HL-60 (cell line): ENCODE measurements around the gene ABCB4.
"Not testable (repeated sequence)": the region's sequence is repeated elsewhere in the genome, so short reads cannot be mapped to it uniquely, and the experiment has no call there.

Experiments
- DNase-seq, 2 experiments: peaks; one replicate each; pipeline ENCODE4 v3.0.0-alpha.2; 2010 to 2020; ENCODE audit warnings: low read depth in 1 of 2, low spot score in 1 of 2
- H3K27ac ChIP-seq: fragments of 250-450 bp; sonication (Bioruptor Pico); replicated peaks from 2 replicates; pipeline ENCODE4 v1.5.1; 2020; ENCODE audit warnings: mild to moderate bottlenecking, moderate library complexity
- H3K27me3 ChIP-seq: fragments of 250-450 bp; sonication (Bioruptor Pico); 2 replicates; pipeline ENCODE4 v1.5.1; 2021; ENCODE audit warnings: mild to moderate bottlenecking, moderate library complexity; ENCODE audit not compliant: insufficient read depth, poor library complexity, severe bottlenecking
- H3K4me3 ChIP-seq: replicated peaks from 2 replicates; pipeline ENCODE4 v1.5.1; 2011; ENCODE audit warnings: mild to moderate bottlenecking, control low read depth, low read length; ENCODE audit not compliant: insufficient read depth
- GABPA ChIP-seq: IDR thresholded peaks from 2 replicates; pipeline ENCODE4 v1.6.1; 2012; ENCODE audit warnings: low read depth
- POLR2AphosphoS5 ChIP-seq: IDR thresholded peaks from 2 replicates; pipeline ENCODE4 v1.6.1; 2012; ENCODE audit warnings: low read depth
- SPI1 ChIP-seq: IDR thresholded peaks from 2 replicates; pipeline ENCODE4 v1.6.1; 2012; ENCODE audit warnings: low read depth, mild to moderate bottlenecking, borderline replicate concordance
- TF ChIP-seq, protein P1 (sequence below): IDR thresholded peaks from one replicate; pipeline ENCODE4 v1.5.1; 2011; ENCODE audit warnings: low read length, control low read depth, inconsistent platforms; ENCODE audit not compliant: insufficient read depth
- TF ChIP-seq, protein P2 (sequence below): IDR thresholded peaks from 2 replicates; pipeline ENCODE4 v1.6.1; 2012; ENCODE audit warnings: low read depth; ENCODE audit not compliant: insufficient replicate concordance

The ABCB4 gene

DNA sequence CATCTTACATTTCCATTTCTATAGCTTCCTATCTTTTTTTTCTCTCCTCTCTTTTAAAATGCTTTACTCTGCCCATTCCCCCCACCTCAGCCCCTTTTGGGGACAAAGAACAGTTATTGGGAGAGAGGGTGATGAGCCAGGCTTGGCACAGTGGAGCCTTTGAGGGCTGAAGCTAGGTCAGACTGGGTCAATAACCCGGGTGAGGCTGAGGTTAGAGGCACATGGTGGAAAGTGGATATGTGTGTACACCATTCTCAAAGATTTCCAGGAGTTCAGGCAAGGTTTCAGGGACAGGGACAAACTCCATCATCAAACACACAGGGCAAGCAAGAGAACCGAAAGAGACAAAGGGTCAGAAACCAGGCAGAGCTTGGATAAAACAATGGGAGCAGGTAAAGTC lies 11.5 kb downstream of the ABCB4 start:
- TF ChIP-seq SPI1 = no peak
- no peak for TF ChIP-seq GABPA
- TF ChIP-seq, protein P1, sequence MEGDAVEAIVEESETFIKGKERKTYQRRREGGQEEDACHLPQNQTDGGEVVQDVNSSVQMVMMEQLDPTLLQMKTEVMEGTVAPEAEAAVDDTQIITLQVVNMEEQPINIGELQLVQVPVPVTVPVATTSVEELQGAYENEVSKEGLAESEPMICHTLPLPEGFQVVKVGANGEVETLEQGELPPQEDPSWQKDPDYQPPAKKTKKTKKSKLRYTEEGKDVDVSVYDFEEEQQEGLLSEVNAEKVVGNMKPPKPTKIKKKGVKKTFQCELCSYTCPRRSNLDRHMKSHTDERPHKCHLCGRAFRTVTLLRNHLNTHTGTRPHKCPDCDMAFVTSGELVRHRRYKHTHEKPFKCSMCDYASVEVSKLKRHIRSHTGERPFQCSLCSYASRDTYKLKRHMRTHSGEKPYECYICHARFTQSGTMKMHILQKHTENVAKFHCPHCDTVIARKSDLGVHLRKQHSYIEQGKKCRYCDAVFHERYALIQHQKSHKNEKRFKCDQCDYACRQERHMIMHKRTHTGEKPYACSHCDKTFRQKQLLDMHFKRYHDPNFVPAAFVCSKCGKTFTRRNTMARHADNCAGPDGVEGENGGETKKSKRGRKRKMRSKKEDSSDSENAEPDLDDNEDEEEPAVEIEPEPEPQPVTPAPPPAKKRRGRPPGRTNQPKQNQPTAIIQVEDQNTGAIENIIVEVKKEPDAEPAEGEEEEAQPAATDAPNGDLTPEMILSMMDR = no peak
- TF ChIP-seq, protein P2, sequence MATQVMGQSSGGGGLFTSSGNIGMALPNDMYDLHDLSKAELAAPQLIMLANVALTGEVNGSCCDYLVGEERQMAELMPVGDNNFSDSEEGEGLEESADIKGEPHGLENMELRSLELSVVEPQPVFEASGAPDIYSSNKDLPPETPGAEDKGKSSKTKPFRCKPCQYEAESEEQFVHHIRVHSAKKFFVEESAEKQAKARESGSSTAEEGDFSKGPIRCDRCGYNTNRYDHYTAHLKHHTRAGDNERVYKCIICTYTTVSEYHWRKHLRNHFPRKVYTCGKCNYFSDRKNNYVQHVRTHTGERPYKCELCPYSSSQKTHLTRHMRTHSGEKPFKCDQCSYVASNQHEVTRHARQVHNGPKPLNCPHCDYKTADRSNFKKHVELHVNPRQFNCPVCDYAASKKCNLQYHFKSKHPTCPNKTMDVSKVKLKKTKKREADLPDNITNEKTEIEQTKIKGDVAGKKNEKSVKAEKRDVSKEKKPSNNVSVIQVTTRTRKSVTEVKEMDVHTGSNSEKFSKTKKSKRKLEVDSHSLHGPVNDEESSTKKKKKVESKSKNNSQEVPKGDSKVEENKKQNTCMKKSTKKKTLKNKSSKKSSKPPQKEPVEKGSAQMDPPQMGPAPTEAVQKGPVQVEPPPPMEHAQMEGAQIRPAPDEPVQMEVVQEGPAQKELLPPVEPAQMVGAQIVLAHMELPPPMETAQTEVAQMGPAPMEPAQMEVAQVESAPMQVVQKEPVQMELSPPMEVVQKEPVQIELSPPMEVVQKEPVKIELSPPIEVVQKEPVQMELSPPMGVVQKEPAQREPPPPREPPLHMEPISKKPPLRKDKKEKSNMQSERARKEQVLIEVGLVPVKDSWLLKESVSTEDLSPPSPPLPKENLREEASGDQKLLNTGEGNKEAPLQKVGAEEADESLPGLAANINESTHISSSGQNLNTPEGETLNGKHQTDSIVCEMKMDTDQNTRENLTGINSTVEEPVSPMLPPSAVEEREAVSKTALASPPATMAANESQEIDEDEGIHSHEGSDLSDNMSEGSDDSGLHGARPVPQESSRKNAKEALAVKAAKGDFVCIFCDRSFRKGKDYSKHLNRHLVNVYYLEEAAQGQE = no peak
- TF ChIP-seq POLR2AphosphoS5 = no peak
- H3K4me3 ChIP-seq = no peak overlapping the region
- no peak for DNase-seq
- no peak overlapping the region for H3K27ac ChIP-seq
- no peaks in the 10 kb centered on the region for H3K27me3 ChIP-seq

DNA sequence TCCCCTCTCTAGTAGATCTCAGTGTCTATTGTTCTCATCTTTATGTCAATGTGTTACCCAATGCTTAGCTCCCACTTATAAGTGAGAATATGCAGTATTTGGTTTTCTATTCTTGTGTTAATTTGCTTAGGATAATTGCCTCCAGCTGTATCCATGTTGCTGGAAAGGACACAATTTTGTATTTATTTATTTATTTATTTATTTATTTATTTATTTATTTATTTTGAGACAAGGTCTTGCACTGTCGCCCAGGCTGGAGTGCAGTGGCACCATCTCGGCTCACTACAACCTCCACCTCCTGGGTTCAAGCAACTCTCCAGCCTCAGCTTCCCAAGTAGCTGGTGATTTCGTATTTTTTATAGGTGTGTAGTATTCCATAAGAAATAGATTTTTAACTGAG lies 15.0 kb downstream of the ABCB4 start:
- H3K4me3 ChIP-seq, DNase-seq, H3K27me3 ChIP-seq, H3K27ac ChIP-seq: not testable (repeated sequence)

- TF ChIP-seq GABPA (no peak), SPI1 (no peak), POLR2AphosphoS5 (no peak)
- TF ChIP-seq, protein P1 = no peak
- TF ChIP-seq, protein P2 = no peak
- no peaks in the 10 kb centered on the region for H3K27me3 ChIP-seq
- H3K27ac ChIP-seq = no peak overlapping the region
- H3K4me3 ChIP-seq = no peak overlapping the region
- DNase-seq = no peak
Measured at GRCh38 chr7:87459941-87460340, 15.5 kb downstream of the ABCB4 start.

GRCh38 chr7:87458148-87458547 lies 17.3 kb downstream of the ABCB4 start:
- no peak for DNase-seq
- H3K27me3 ChIP-seq = no peaks in the 10 kb centered on the region
- H3K27ac ChIP-seq = no peak overlapping the region
- TF ChIP-seq GABPA = no peak
- TF ChIP-seq, protein P2 = no peak
- no peak overlapping the region for H3K4me3 ChIP-seq
